Trophoblast cell (in vitro differentiated cells and primary cell): Measurements from ENCODE around the gene ACSL6.

ENCODE experiments used
- DNase-seq, 2 donors: peaks; one replicate each; pipeline ENCODE4 v3.0.0-alpha.2; 2016
- H2AFZ ChIP-seq: 2 replicates; pipeline ENCODE4 v1.6.1; 2013; ENCODE audit warnings: low read length, moderate library complexity, mild to moderate bottlenecking; ENCODE audit not compliant: insufficient read depth, poor library complexity
- H2AK5ac ChIP-seq: 2 replicates; pipeline ENCODE4 v1.6.1; 2013; ENCODE audit warnings: mild to moderate bottlenecking, low read length
- H2BK120ac ChIP-seq: 2 replicates; pipeline ENCODE4 v1.6.1; 2013; ENCODE audit warnings: low read length, mild to moderate bottlenecking, moderate library complexity; ENCODE audit not compliant: insufficient read depth, poor library complexity
- H2BK12ac ChIP-seq: 2 replicates; pipeline ENCODE4 v1.6.1; 2013; ENCODE audit warnings: mild to moderate bottlenecking, low read length, moderate library complexity
- H2BK5ac ChIP-seq: 2 replicates; pipeline ENCODE4 v1.6.1; 2013; ENCODE audit warnings: low read length, low read depth, moderate library complexity, mild to moderate bottlenecking; ENCODE audit not compliant: poor library complexity
- H3K14ac ChIP-seq: 2 replicates; pipeline ENCODE4 v1.6.1; 2013; ENCODE audit warnings: mild to moderate bottlenecking, low read length
- H3K18ac ChIP-seq: 2 replicates; pipeline ENCODE4 v1.6.1; 2013; ENCODE audit warnings: mild to moderate bottlenecking, low read length
- H3K23ac ChIP-seq: 2 replicates; pipeline ENCODE4 v1.6.1; 2013; ENCODE audit warnings: low read length
- H3K27ac ChIP-seq: 2 replicates; pipeline ENCODE4 v1.5.1; 2013; ENCODE audit warnings: low read depth, mild to moderate bottlenecking, inconsistent platforms, low read length, moderate library complexity
- H3K27me3 ChIP-seq: 2 replicates; pipeline ENCODE4 v1.6.1; 2013; ENCODE audit warnings: inconsistent platforms, mild to moderate bottlenecking, low read length, moderate library complexity; ENCODE audit not compliant: insufficient read depth
- H3K36me3 ChIP-seq, 2 experiments: 1 replicate in 1 of 2; 2 replicates in 1 of 2; pipeline ENCODE4 v1.6.1; 2013; ENCODE audit warnings: low read length in 2 of 2, mild to moderate bottlenecking in 2 of 2, moderate library complexity in 1 of 2; ENCODE audit not compliant: insufficient read depth in 2 of 2, control insufficient read depth in 1 of 2
- H3K4ac ChIP-seq: 2 replicates; pipeline ENCODE4 v1.6.1; 2013; ENCODE audit warnings: low read depth, mild to moderate bottlenecking, low read length, moderate library complexity
- H3K4me1 ChIP-seq, 2 experiments: 1 replicate in 1 of 2; 2 replicates in 1 of 2; pipeline ENCODE4 v1.6.1; 2013; ENCODE audit warnings: low read length in 2 of 2, mild to moderate bottlenecking in 2 of 2, moderate library complexity in 1 of 2; ENCODE audit not compliant: insufficient read depth in 2 of 2, control insufficient read depth in 1 of 2
- H3K4me2 ChIP-seq: 2 replicates; pipeline ENCODE4 v1.6.1; 2013; ENCODE audit warnings: inconsistent platforms, mild to moderate bottlenecking, low read length, moderate library complexity
- H3K4me3 ChIP-seq: 2 replicates; pipeline ENCODE4 v1.5.1; 2013; ENCODE audit warnings: mild to moderate bottlenecking, low read depth, low read length, inconsistent platforms
- H3K79me1 ChIP-seq: one replicate; pipeline ENCODE4 v1.6.1; 2013; ENCODE audit warnings: low read length
- H3K79me2 ChIP-seq: 2 replicates; pipeline ENCODE4 v1.6.1; 2013; ENCODE audit warnings: low read length, mild to moderate bottlenecking; ENCODE audit not compliant: control insufficient read depth, insufficient read depth, poor library complexity
- H3K9ac ChIP-seq: 2 replicates; pipeline ENCODE4 v1.6.1; 2013; ENCODE audit warnings: mild to moderate bottlenecking, low read length
- H3K9me3 ChIP-seq: 2 replicates; pipeline ENCODE4 v1.6.1; 2013; ENCODE audit warnings: low read depth, mild to moderate bottlenecking, control low read depth, inconsistent platforms, low read length; ENCODE audit not compliant: insufficient read depth
- H4K12ac ChIP-seq: 2 replicates; pipeline ENCODE4 v1.6.1; 2013; ENCODE audit warnings: low read depth, mild to moderate bottlenecking, low read length, moderate library complexity
- H4K8ac ChIP-seq: 2 replicates; pipeline ENCODE4 v1.6.1; 2013; ENCODE audit warnings: low read depth, mild to moderate bottlenecking, low read length, moderate library complexity
- H4K91ac ChIP-seq: one replicate; pipeline ENCODE4 v1.6.1; 2013; ENCODE audit warnings: low read depth, mild to moderate bottlenecking, low read length, moderate library complexity
- WGBS: extraction: QIAGEN DNeasy Blood & Tissue Kit; methylation state at CpG from one replicate; pipeline ENCODE4 v1.1.7; 2013; ENCODE audit warnings: missing lambda C conversion rate; ENCODE audit not compliant: insufficient read length, insufficient coverage; ENCODE audit errors: extremely low coverage; 5-methylcytosine and 5-hydroxymethylcytosine counted together

ACSL6 gene

GRCh38 chr5:132029609-132030330 is 18.3 kb upstream of the ACSL6 start:
- H2BK120ac ChIP-seq: no peak overlapping the region
- no peaks in the 10 kb centered on the region for H3K9me3 ChIP-seq
- H4K91ac ChIP-seq: no peak overlapping the region
- H3K27ac ChIP-seq: no peak overlapping the region
- H2AK5ac ChIP-seq: no peak overlapping the region
- H4K12ac ChIP-seq: no peak overlapping the region
- no peak overlapping the region for H3K4me3 ChIP-seq
- H3K14ac ChIP-seq: no peak overlapping the region
- no peak overlapping the region for H2BK5ac ChIP-seq
- no CpG with 5 or more reads among the region's 4 CpGs for WGBS
- H3K23ac ChIP-seq: no peak overlapping the region
- no peak overlapping the region for H3K4ac ChIP-seq
- H3K4me2 ChIP-seq: no peak overlapping the region
- DNase-seq: no peak
- H4K8ac ChIP-seq: no peak overlapping the region
- no peak overlapping the region for H3K18ac ChIP-seq
- no peaks in the 10 kb centered on the region for H3K36me3 ChIP-seq
- H3K79me1 ChIP-seq: no peaks in the 10 kb centered on the region
- H3K27me3 ChIP-seq: no peaks in the 10 kb centered on the region
- H3K9ac ChIP-seq: no peak overlapping the region
- no peaks in the 10 kb centered on the region for H3K79me2 ChIP-seq
- H3K4me1 ChIP-seq: no peaks in the 10 kb centered on the region
- H2AFZ ChIP-seq: no peak overlapping the region
- H2BK12ac ChIP-seq: no peak overlapping the region

DNA sequence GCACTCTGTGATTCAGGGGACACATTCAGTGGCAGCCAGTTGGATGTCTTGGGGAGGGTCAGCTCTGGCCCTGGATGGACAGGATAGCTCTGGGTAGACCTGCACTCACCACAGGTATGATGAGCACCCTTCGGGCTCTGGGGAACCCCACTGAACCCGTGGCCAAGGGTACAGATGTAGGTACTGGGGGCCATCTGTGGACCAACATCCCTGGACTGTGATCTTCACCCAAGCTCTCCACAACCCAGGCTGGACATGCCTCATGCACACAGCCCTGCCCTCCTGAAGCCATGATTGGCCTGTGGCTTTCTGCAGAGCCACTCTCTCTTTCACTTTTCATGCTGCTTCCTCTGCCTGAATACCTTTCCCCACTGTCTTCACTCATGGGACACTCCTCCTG is 15.6 kb upstream of the ACSL6 start:
- H3K4me3 ChIP-seq: no peak overlapping the region
- WGBS: no CpG with 5 or more reads among the region's 2 CpGs

GRCh38 chr5:132026516-132027008 is 15.1 kb upstream of the ACSL6 start:
- no peaks in the 10 kb centered on the region for H3K9me3 ChIP-seq
- H4K91ac ChIP-seq: no peak overlapping the region
- no peak overlapping the region for H4K12ac ChIP-seq
- no peaks in the 10 kb centered on the region for H3K4me1 ChIP-seq
- no peak for DNase-seq
- H3K4ac ChIP-seq: no peak overlapping the region
- H2BK120ac ChIP-seq: no peak overlapping the region
- WGBS: no CpG with 5 or more reads among the region's 5 CpGs
- H3K23ac ChIP-seq: no peak overlapping the region
- no peak overlapping the region for H2AFZ ChIP-seq
- H2BK12ac ChIP-seq: no peak overlapping the region
- no peak overlapping the region for H2BK5ac ChIP-seq
- H3K79me2 ChIP-seq: no peaks in the 10 kb centered on the region
- no peaks in the 10 kb centered on the region for H3K36me3 ChIP-seq
- no peak overlapping the region for H3K14ac ChIP-seq
- H4K8ac ChIP-seq: no peak overlapping the region
- H3K4me3 ChIP-seq: no peak overlapping the region
- no peak overlapping the region for H3K4me2 ChIP-seq
- no peak overlapping the region for H3K9ac ChIP-seq
- no peaks in the 10 kb centered on the region for H3K27me3 ChIP-seq
- no peak overlapping the region for H2AK5ac ChIP-seq
- no peaks in the 10 kb centered on the region for H3K79me1 ChIP-seq
- no peak overlapping the region for H3K27ac ChIP-seq
- no peak overlapping the region for H3K18ac ChIP-seq

More for the DNA sequence above, 15.6 kb upstream of the ACSL6 start:
- no peak overlapping the region for H3K23ac ChIP-seq
- no peaks in the 10 kb centered on the region for H3K27me3 ChIP-seq
- H3K4ac ChIP-seq: no peak overlapping the region
- H4K8ac ChIP-seq: no peak overlapping the region
- H2BK12ac ChIP-seq: no peak overlapping the region
- no peaks in the 10 kb centered on the region for H3K9me3 ChIP-seq
- no peak overlapping the region for H4K91ac ChIP-seq
- no peak overlapping the region for H2AFZ ChIP-seq
- no peak overlapping the region for H3K9ac ChIP-seq
- H3K18ac ChIP-seq: no peak overlapping the region
- H3K36me3 ChIP-seq: no peaks in the 10 kb centered on the region
- DNase-seq: no peak
- no peak overlapping the region for H2BK5ac ChIP-seq
- H3K79me1 ChIP-seq: no peaks in the 10 kb centered on the region
- H2AK5ac ChIP-seq: no peak overlapping the region
- H2BK120ac ChIP-seq: no peak overlapping the region
- H3K4me2 ChIP-seq: no peak overlapping the region
- no peaks in the 10 kb centered on the region for H3K4me1 ChIP-seq
- H3K79me2 ChIP-seq: no peaks in the 10 kb centered on the region
- no peak overlapping the region for H3K14ac ChIP-seq
- H4K12ac ChIP-seq: no peak overlapping the region
- no peak overlapping the region for H3K27ac ChIP-seq

DNA sequence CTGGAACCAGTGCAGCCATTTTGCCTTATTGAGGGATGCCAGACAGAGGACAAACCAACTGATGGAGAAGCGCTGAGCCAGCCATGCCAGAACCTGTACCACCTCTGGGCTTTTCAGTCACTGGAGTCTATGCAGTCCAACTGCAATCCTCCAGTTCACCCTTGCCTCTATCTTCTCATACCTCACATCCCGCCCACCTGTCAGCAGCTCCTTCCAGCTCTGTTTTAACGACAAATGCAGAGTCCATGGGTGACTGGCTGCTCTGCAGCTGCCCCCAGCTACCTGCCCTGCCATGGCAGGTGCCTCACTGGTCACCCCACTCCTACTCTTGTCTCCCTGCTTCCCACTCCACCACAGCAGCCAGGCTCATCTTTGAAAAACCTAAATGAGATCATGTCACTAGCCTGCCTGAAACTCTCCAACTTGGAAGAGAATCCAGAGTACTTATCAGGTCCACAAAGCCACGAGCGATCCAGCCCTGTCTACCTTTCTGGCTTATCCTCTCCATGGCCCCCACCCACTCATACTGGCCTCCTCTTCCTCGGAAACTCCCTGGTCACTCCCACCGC is 14.0 kb upstream of the ACSL6 start:
- Histone ChIP-seq H2BK12ac (no peak overlapping the region), H3K9me3 (no peaks in the 10 kb centered on the region), H3K4ac (no peak overlapping the region), H3K4me3 (no peak overlapping the region), H3K14ac (no peak overlapping the region), H3K79me1 (no peaks in the 10 kb centered on the region), H3K4me1 (no peaks in the 10 kb centered on the region), H3K27me3 (no peaks in the 10 kb centered on the region), H4K12ac (no peak overlapping the region), H3K27ac (no peak overlapping the region), H2BK5ac (no peak overlapping the region), H3K79me2 (no peaks in the 10 kb centered on the region), H2AK5ac (no peak overlapping the region), H3K4me2 (no peak overlapping the region), H2BK120ac (no peak overlapping the region), H4K8ac (no peak overlapping the region), H3K18ac (no peak overlapping the region), H3K36me3 (no peaks in the 10 kb centered on the region), H3K9ac (no peak overlapping the region), H2AFZ (no peak overlapping the region), H3K23ac (no peak overlapping the region), H4K91ac (no peak overlapping the region)
- WGBS: no CpG with 5 or more reads among the region's 7 CpGs
- DNase-seq: no peak
